Measurements from ENCODE around the gene PCDHGA10.
"Not testable (repeated sequence)": the region's sequence is repeated elsewhere in the genome, so short reads cannot be mapped to it uniquely, and the experiment has no call there.

The PCDHGA10 gene

DNA sequence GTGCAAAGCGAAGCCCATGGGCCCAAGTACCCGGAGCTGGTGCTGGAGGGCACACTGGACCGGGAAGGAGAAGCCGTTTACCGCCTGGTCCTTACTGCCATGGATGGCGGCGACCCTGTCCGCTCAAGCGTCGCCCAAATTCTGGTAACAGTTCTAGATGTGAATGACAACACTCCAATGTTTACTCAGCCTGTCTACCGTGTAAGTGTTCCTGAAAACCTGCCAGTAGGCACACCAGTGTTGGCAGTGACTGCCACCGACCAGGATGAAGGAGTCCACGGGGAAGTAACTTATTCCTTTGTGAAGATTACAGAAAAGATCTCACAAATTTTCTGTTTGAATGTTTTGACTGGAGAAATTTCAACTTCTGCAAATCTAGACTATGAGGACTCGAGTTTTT, 38.2 kb upstream of the PCDHGA10 start:
- Histone ChIP-seq H3K4me3 (ENCODE audit: low read length, poor library complexity, severe bottlenecking) (no peak overlapping the region), H3K4me2 (ENCODE audit: low read depth, low read length, poor library complexity, severe bottlenecking) (no peak overlapping the region), H3F3A (ENCODE audit: low read depth) (no peaks in the 10 kb centered on the region), H3K27me3 (ENCODE audit: insufficient read depth, low read length, poor library complexity, severe bottlenecking) (no peaks in the 10 kb centered on the region), H3K9me2 (replicated peaks; ENCODE audit: low read depth, low read length) (no peaks in the 10 kb centered on the region), H3K79me2 (ENCODE audit: insufficient read depth, low read length) (no peaks in the 10 kb centered on the region), H3K36me3 (ENCODE audit: insufficient read depth, low read length) (no peaks in the 10 kb centered on the region), H3K9ac (ENCODE audit: low read depth, low read length, poor library complexity, severe bottlenecking) (no peak overlapping the region), H3K4me1 (ENCODE audit: insufficient read depth, low read length, poor library complexity, severe bottlenecking) (no peaks in the 10 kb centered on the region), H4K20me1 (ENCODE audit: insufficient read depth, low read length, poor library complexity, severe bottlenecking) (no peaks in the 10 kb centered on the region), H3K9me3 (ENCODE audit: insufficient read depth, low read depth, low read length) (peaks cover 2% of the 10 kb centered on the region; the same call in 1 of the 2 replicates), H2AFZ (ENCODE audit: low read length) (no peak overlapping the region)
- no peak for TF ChIP-seq EZH2phosphoT487 (IDR thresholded peaks at IDR 0.05; ENCODE audit: borderline replicate concordance)
- TF ChIP-seq, protein P1, sequence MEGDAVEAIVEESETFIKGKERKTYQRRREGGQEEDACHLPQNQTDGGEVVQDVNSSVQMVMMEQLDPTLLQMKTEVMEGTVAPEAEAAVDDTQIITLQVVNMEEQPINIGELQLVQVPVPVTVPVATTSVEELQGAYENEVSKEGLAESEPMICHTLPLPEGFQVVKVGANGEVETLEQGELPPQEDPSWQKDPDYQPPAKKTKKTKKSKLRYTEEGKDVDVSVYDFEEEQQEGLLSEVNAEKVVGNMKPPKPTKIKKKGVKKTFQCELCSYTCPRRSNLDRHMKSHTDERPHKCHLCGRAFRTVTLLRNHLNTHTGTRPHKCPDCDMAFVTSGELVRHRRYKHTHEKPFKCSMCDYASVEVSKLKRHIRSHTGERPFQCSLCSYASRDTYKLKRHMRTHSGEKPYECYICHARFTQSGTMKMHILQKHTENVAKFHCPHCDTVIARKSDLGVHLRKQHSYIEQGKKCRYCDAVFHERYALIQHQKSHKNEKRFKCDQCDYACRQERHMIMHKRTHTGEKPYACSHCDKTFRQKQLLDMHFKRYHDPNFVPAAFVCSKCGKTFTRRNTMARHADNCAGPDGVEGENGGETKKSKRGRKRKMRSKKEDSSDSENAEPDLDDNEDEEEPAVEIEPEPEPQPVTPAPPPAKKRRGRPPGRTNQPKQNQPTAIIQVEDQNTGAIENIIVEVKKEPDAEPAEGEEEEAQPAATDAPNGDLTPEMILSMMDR (conservative IDR thresholded peaks at IDR 0.05; ENCODE audit: low read length), result no peak

DNA sequence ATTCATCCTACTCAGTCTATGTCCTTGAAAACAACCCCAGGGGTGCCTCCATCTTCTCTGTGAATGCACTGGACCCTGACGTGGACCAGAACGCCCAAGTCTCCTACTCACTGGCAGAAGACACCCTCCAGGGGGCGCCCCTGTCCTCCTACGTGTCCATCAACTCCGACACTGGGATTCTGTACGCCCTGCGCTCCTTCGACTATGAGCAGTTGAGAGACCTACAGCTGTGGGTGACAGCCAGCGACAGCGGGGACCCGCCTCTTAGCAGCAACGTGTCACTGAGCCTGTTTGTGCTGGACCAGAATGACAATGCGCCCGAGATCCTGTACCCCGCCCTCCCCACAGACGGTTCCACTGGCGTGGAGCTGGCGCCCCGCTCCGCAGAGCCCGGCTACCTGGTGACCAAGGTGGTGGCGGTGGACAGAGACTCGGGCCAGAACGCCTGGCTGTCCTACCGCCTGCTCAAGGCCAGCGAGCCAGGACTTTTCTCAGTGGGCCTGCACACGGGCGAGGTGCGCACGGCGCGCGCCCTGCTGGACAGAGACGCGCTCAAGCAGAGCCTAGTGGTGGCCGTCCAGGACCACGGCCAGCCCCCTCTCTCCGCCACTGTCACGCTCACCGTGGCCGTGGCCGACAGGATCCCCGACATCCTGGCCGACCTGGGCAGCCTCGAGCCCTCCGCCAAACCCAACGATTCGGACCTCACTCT, 37.2 kb upstream of the PCDHGA10 start:
- TF ChIP-seq, protein P1 (conservative IDR thresholded peaks at IDR 0.05; ENCODE audit: low read length), result 0 out of 2 replicates have a peak, but pooled peaks have one; percentile 18
- not testable (repeated sequence) for H3K27me3 ChIP-seq (ENCODE audit: insufficient read depth, low read length, poor library complexity, severe bottlenecking); H3F3A ChIP-seq (ENCODE audit: low read depth); H3K4me2 ChIP-seq (ENCODE audit: low read depth, low read length, poor library complexity, severe bottlenecking); H3K9me3 ChIP-seq (ENCODE audit: insufficient read depth, low read depth, low read length); H3K9me2 ChIP-seq (replicated peaks; ENCODE audit: low read depth, low read length); H3K4me3 ChIP-seq (ENCODE audit: low read length, poor library complexity, severe bottlenecking); H3K79me2 ChIP-seq (ENCODE audit: insufficient read depth, low read length); H4K20me1 ChIP-seq (ENCODE audit: insufficient read depth, low read length, poor library complexity, severe bottlenecking); H3K4me1 ChIP-seq (ENCODE audit: insufficient read depth, low read length, poor library complexity, severe bottlenecking); H3K9ac ChIP-seq (ENCODE audit: low read depth, low read length, poor library complexity, severe bottlenecking); H2AFZ ChIP-seq (ENCODE audit: low read length); H3K36me3 ChIP-seq (ENCODE audit: insufficient read depth, low read length)

DNA sequence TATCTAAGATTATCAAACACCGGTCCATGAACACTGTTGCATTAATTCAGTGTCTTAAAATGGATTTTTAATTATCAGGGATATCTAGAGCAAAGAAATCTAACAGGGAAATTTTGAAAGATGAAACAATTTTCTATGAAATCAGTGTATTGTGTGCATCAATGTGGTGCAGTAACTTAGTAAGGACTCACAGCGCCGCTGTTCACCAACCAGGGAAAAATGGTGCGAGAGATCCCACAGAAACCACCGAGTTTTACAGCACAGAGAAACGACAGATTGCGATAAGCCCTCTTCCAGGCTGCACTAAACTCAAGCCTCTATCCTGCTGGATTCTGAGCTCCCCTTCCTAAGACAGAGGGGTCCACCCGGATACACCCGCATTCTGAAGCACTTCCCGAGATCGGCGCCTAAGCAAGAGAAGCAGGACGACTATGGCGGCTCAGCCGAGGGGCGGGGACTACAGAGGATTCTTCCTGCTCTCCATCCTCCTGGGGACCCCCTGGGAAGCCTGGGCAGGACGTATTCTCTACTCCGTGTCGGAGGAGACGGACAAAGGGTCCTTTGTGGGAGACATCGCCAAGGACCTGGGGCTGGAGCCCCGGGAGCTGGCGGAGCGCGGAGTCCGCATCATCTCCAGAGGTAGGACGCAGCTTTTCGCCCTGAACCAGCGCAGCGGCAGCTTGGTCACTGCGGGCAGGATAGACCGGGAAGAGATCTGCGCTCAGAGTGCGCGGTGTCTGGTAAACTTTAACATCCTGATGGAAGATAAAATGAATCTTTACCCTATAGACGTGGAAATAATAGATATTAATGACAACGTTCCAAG, 30.1 kb upstream of the PCDHGA10 start, which contains the start of gene PCDHGA7:
Gene PCDHGA7, plus strand, starts transcription at position 274 of the 826 bp plus-strand sequence. Its CDS starts 158 bp downstream, at position 432.
- no peak within 1 kb of the TSS for H3K4me3 ChIP-seq (ENCODE audit: low read length, poor library complexity, severe bottlenecking)
- no peak within 1 kb of the TSS for H2AFZ ChIP-seq (ENCODE audit: low read length)
- no peaks in the 10 kb centered on the region for H3K4me1 ChIP-seq (ENCODE audit: insufficient read depth, low read length, poor library complexity, severe bottlenecking)
- H3K9ac ChIP-seq (ENCODE audit: low read depth, low read length, poor library complexity, severe bottlenecking), result no peak within 1 kb of the TSS
- no peaks in the 10 kb centered on the region for H3K36me3 ChIP-seq (ENCODE audit: insufficient read depth, low read length)
- no peaks in the 10 kb centered on the region for H3K27me3 ChIP-seq (ENCODE audit: insufficient read depth, low read length, poor library complexity, severe bottlenecking)
- H3F3A ChIP-seq (ENCODE audit: low read depth), result no peaks in the 10 kb centered on the region
- TF ChIP-seq, protein P1 (conservative IDR thresholded peaks at IDR 0.05; ENCODE audit: low read length), result no peak
- TF ChIP-seq EZH2phosphoT487 (IDR thresholded peaks at IDR 0.05; ENCODE audit: borderline replicate concordance), result no peak
- H3K79me2 ChIP-seq (ENCODE audit: insufficient read depth, low read length), result no peaks in the 10 kb centered on the region
- H4K20me1 ChIP-seq (ENCODE audit: insufficient read depth, low read length, poor library complexity, severe bottlenecking), result no peaks in the 10 kb centered on the region
- no peak within 1 kb of the TSS for H3K4me2 ChIP-seq (ENCODE audit: low read depth, low read length, poor library complexity, severe bottlenecking)
- H3K9me2 ChIP-seq (replicated peaks; ENCODE audit: low read depth, low read length), result no peaks in the 10 kb centered on the region
- no peaks in the 10 kb centered on the region for H3K9me3 ChIP-seq (ENCODE audit: insufficient read depth, low read depth, low read length)
